ENCODE results near the gene CDKAL1.

The CDKAL1 gene

GRCh38 chr6:20680697-20681165 lies 146.5 kb downstream of the CDKAL1 start:
- Histone ChIP-seq H3K4me3 (replicated peaks; ENCODE audit: insufficient read depth, low read length) (no peak overlapping the region), H3K27ac (replicated peaks) (no peak overlapping the region), H3K27me3 (ENCODE audit: insufficient read depth, poor library complexity, severe bottlenecking) (no peaks in the 10 kb centered on the region)
- TF ChIP-seq REST (IDR thresholded peaks at IDR 0.05; ENCODE audit: insufficient replicate concordance, low read depth) (no peak), CTCF (IDR thresholded peaks at IDR 0.05; ENCODE audit: insufficient read depth, low read length) (no peak), POLR2AphosphoS5 (IDR thresholded peaks at IDR 0.05; ENCODE audit: low read depth) (no peak), GABPA (IDR thresholded peaks at IDR 0.05; ENCODE audit: low read depth) (no peak), SPI1 (IDR thresholded peaks at IDR 0.05; ENCODE audit: borderline replicate concordance, low read depth) (no peak)
- DNase-seq (ENCODE audit: low read depth in 1 of 2, low spot score in 1 of 2), result no peak

GRCh38 chr6:20681243-20681684 lies 147.0 kb downstream of the CDKAL1 start:
- H3K4me3 ChIP-seq (replicated peaks; ENCODE audit: insufficient read depth, low read length), result no peak overlapping the region
- H3K27me3 ChIP-seq (ENCODE audit: insufficient read depth, poor library complexity, severe bottlenecking), result no peaks in the 10 kb centered on the region
- H3K27ac ChIP-seq (replicated peaks), result no peak overlapping the region
- no peak for DNase-seq (ENCODE audit: low read depth in 1 of 2, low spot score in 1 of 2)
- TF ChIP-seq POLR2AphosphoS5 (IDR thresholded peaks at IDR 0.05; ENCODE audit: low read depth) (no peak), GABPA (IDR thresholded peaks at IDR 0.05; ENCODE audit: low read depth) (no peak), SPI1 (IDR thresholded peaks at IDR 0.05; ENCODE audit: borderline replicate concordance, low read depth) (no peak), CTCF (IDR thresholded peaks at IDR 0.05; ENCODE audit: insufficient read depth, low read length) (no peak), REST (IDR thresholded peaks at IDR 0.05; ENCODE audit: insufficient replicate concordance, low read depth) (no peak)

GRCh38 chr6:20684474-20684873 lies 150.2 kb downstream of the CDKAL1 start:
- TF ChIP-seq GABPA (IDR thresholded peaks at IDR 0.05; ENCODE audit: low read depth) (no peak), REST (IDR thresholded peaks at IDR 0.05; ENCODE audit: insufficient replicate concordance, low read depth) (no peak), CTCF (IDR thresholded peaks at IDR 0.05; ENCODE audit: insufficient read depth, low read length) (no peak), POLR2AphosphoS5 (IDR thresholded peaks at IDR 0.05; ENCODE audit: low read depth) (no peak), SPI1 (IDR thresholded peaks at IDR 0.05; ENCODE audit: borderline replicate concordance, low read depth) (no peak)
- H3K27me3 ChIP-seq (ENCODE audit: insufficient read depth, poor library complexity, severe bottlenecking), result no peaks in the 10 kb centered on the region
- H3K4me3 ChIP-seq (replicated peaks; ENCODE audit: insufficient read depth, low read length), result no peak overlapping the region
- no peak overlapping the region for H3K27ac ChIP-seq (replicated peaks)
- DNase-seq (ENCODE audit: low read depth in 1 of 2, low spot score in 1 of 2), result no peak
